Activated CD8-positive, alpha-beta T cell treated with anti-CD3 and anti-CD28 coated beads for 36 hours (primary cell): ENCODE measurements around the gene BAZ1B. TPM values are rescaled to one million over a fixed set of nuclear protein-coding genes. Genes with fewer than 3 reads are reported as not detected.
"Not testable (repeated sequence)": the region's sequence is repeated elsewhere in the genome, so short reads cannot be mapped to it uniquely, and the experiment has no call there.

Source experiments
- ATAC-seq: fragments of 200-7000 bp; cut with Tn5 transposase; one replicate; pipeline ENCODE4 v1.10.0; 2021; ENCODE audit warnings: mild to moderate bottlenecking, moderate library complexity
- CTCF ChIA-PET: fragments of 350-600 bp; sonication (Branson Sonifier 250); formaldehyde crosslinking; loops from one replicate; lab custom pipeline; 2021; ENCODE audit warnings: antibody characterized with exemption; lab: Charles Lee
- POLR2A ChIA-PET: fragments of 350-600 bp; sonication (Branson Sonifier 250); formaldehyde crosslinking; loops from one replicate; lab custom pipeline; 2021; ENCODE audit warnings: antibody characterized with exemption; lab: Charles Lee
- DNase-seq: peaks from one replicate; pipeline ENCODE4 v3.0.0-alpha.2; 2020
- H3K27ac Mint-ChIP-seq: one replicate; pipeline ENCODE4 v1.8.0; 2021; ENCODE audit warnings: mild to moderate bottlenecking, mixed read lengths
- H3K27me3 Mint-ChIP-seq: one replicate; pipeline ENCODE4 v1.8.0; 2021; ENCODE audit warnings: mixed read lengths
- H3K36me3 Mint-ChIP-seq: one replicate; pipeline ENCODE4 v1.8.0; 2021; ENCODE audit warnings: low read depth, mixed read lengths
- H3K4me1 Mint-ChIP-seq: one replicate; pipeline ENCODE4 v1.8.0; 2021; ENCODE audit warnings: low read depth, mixed read lengths
- H3K4me3 Mint-ChIP-seq: one replicate; pipeline ENCODE4 v1.8.0; 2021; ENCODE audit warnings: mild to moderate bottlenecking, moderate library complexity, mixed read lengths
- H3K9me3 Mint-ChIP-seq: one replicate; pipeline ENCODE4 v1.8.0; 2021; ENCODE audit warnings: mixed read lengths
- intact Hi-C: fragments of 100-400 bp; cut with micrococcal nuclease; formaldehyde crosslinking; loops from one replicate; pipeline ENCODE4 v1.10.0; 2022
- total RNA-seq, 2 experiments: library from RNA; stranded (reverse); gene quantifications; one replicate each; pipeline ENCODE4 v1.2.3, GENCODE V29; 2021
- TF ChIP-seq, protein P1 (sequence below): fragments of 200-600 bp; IDR thresholded peaks from one replicate; pipeline ENCODE4 v1.8.0; 2022; ENCODE audit warnings: antibody characterized with exemption, mild to moderate bottlenecking

BAZ1B gene
- total RNA-seq, 2 experiments from 2014 or later = 82.4 to 82.6 TPM

DNA sequence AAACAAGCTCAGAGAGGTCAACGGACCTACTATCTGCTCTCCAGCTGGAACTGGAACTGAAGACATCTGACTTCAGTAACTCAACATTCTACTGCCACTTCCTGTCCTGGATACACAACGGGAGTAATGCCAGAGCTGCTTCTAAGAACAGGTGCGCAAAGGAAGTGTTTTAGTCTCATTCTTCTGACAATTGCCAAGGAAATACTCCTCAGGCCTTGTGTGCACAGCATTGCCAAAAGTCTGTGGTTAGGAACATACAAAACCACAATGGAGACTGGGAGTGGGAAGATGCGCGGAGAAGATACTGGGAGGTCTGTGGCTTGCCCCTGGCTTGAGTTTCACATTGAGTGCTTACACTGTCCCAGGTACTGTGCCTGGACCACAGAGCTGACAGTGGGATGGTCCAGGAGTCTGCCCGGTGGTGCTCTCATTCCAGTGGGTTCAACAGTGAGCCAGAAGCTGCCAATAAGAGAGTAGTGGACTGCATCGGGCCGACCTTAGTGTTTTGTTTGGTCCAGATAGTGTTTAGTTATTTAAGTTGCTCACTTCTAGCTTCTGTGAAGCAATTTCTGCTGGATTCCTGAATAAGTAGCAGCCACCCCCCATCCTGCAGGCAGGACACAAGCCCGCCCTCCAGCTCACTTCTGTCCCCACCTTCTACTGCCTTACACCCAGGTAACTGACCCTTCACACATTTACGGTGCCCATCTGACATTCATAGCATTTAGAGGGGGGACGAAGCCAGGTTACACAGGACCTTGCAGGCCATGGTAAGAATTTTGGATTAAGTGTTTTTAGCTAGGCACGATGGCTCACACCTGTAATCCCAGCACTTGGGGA is 46.0 kb upstream of the BAZ1B start:
- peak; percentile 17 for ATAC-seq
- ChIA-PET POLR2A (interaction anchor here (0.9 to 2.9 kb wide), 7 partner anchors 9 to 47 kb away, joined by 3 to 14 read pairs (median 4); partner anchors contain the start of genes BAZ1B, BCL7B and TBL2), CTCF (interaction anchor here (0.6 to 1.3 kb wide), 4 partner anchors 8 to 166 kb away, joined by 3 read pairs; no protein-coding TSS in a partner anchor)
- no peaks in the 10 kb centered on the region for H3K9me3 Mint-ChIP-seq
- peaks cover 31% of the 10 kb centered on the region for H3K4me1 Mint-ChIP-seq
- H3K36me3 Mint-ChIP-seq = peaks cover 22% of the 10 kb centered on the region
- H3K27me3 Mint-ChIP-seq = no peaks in the 10 kb centered on the region
- no peak overlapping the region for H3K4me3 Mint-ChIP-seq
- intact Hi-C loops = no loop called here
- no peak for DNase-seq
- TF ChIP-seq, protein P1, sequence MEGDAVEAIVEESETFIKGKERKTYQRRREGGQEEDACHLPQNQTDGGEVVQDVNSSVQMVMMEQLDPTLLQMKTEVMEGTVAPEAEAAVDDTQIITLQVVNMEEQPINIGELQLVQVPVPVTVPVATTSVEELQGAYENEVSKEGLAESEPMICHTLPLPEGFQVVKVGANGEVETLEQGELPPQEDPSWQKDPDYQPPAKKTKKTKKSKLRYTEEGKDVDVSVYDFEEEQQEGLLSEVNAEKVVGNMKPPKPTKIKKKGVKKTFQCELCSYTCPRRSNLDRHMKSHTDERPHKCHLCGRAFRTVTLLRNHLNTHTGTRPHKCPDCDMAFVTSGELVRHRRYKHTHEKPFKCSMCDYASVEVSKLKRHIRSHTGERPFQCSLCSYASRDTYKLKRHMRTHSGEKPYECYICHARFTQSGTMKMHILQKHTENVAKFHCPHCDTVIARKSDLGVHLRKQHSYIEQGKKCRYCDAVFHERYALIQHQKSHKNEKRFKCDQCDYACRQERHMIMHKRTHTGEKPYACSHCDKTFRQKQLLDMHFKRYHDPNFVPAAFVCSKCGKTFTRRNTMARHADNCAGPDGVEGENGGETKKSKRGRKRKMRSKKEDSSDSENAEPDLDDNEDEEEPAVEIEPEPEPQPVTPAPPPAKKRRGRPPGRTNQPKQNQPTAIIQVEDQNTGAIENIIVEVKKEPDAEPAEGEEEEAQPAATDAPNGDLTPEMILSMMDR = no peak
- peak overlapping the region; percentile 6 for H3K27ac Mint-ChIP-seq

DNA sequence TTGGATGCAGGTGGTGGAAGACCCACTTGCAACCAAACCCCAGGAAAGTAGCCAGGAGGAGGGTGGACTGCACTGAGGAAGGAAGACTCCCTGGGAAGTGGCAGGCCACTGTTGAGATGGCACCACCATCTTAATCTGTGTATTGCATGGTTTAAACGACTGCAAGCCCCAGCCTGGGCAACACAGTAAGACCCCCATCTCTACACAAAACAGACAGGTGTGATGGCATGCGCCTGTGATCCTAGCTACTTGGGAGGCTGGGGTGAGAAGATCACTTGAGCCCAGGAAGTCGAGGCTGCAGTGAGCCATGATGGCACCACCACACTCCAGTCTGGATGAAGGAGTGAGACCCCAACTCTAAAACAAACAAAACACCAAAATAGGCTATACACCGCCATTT is 45.0 kb upstream of the BAZ1B start:
- peaks cover 31% of the 10 kb centered on the region for H3K4me1 Mint-ChIP-seq
- TF ChIP-seq, protein P1 = no peak
- no peaks in the 10 kb centered on the region for H3K27me3 Mint-ChIP-seq
- CTCF ChIA-PET = interaction anchor here (0.9 to 1.5 kb wide), 3 partner anchors 10 to 167 kb away, joined by 3 to 5 read pairs (median 3); partner anchors contain the start of gene BCL7B
- DNase-seq (no peak), ATAC-seq (no peak)
- no peak overlapping the region for H3K27ac Mint-ChIP-seq
- intact Hi-C loops = no loop called here
- H3K4me3 Mint-ChIP-seq = no peak overlapping the region
- no peaks in the 10 kb centered on the region for H3K9me3 Mint-ChIP-seq
- H3K36me3 Mint-ChIP-seq = peaks cover 13% of the 10 kb centered on the region
- POLR2A ChIA-PET = interaction anchor here (1.0 to 2.9 kb wide), 5 partner anchors 8 to 20 kb away, joined by 4 to 19 read pairs (median 8); partner anchors contain the start of genes BCL7B and TBL2

- ChIA-PET POLR2A (interaction anchor here (1.1 to 2.1 kb wide), 6 partner anchors 9 to 59 kb away, joined by 3 to 19 read pairs (median 4); partner anchors contain the start of genes BCL7B and TBL2), CTCF (interaction anchor here (1.1 to 2.0 kb wide), 9 partner anchors 9 to 168 kb away, joined by 3 to 7 read pairs (median 4); partner anchors contain the start of genes BCL7B and TBL2)
- peaks cover 31% of the 10 kb centered on the region for H3K4me1 Mint-ChIP-seq
- H3K9me3 Mint-ChIP-seq, H3K27me3 Mint-ChIP-seq, DNase-seq, ATAC-seq, intact Hi-C loops: not testable (repeated sequence)
- H3K4me3 Mint-ChIP-seq = peak overlapping the region; percentile 57
- H3K27ac Mint-ChIP-seq = peak overlapping the region; percentile 12
- peaks cover 11% of the 10 kb centered on the region for H3K36me3 Mint-ChIP-seq
Measured at GRCh38 chr7:73566431-73566830, 44.3 kb upstream of the BAZ1B start.

- Mint-ChIP-seq H3K36me3 (peaks cover 6% of the 10 kb centered on the region), H3K9me3 (no peaks in the 10 kb centered on the region), H3K27me3 (no peaks in the 10 kb centered on the region), H3K4me3 (peak overlapping the region; percentile 57), H3K4me1 (peaks cover 31% of the 10 kb centered on the region), H3K27ac (peak overlapping the region; percentile 12)
- ATAC-seq = peak; percentile 45
- intact Hi-C loops = no loop called here
- CTCF ChIA-PET = interaction anchor here (1.1 to 2.0 kb wide), 8 partner anchors 9 to 169 kb away, joined by 3 to 7 read pairs (median 4); partner anchors contain the start of genes BCL7B and TBL2
- TF ChIP-seq, protein P1 = no peak
- POLR2A ChIA-PET = interaction anchor here (1.1 to 2.1 kb wide), 6 partner anchors 9 to 58 kb away, joined by 3 to 19 read pairs (median 4); partner anchors contain the start of genes BCL7B and TBL2
- DNase-seq = no peak
Measured at GRCh38 chr7:73565675-73566340, 43.7 kb upstream of the BAZ1B start.
